GM04503 (cell line): ENCODE measurements around the gene UBE2F.
"Not testable (repeated sequence)": the region's sequence is repeated elsewhere in the genome, so short reads cannot be mapped to it uniquely, and the experiment has no call there.

ENCODE experiments used
- DNase-seq: peaks from one replicate; pipeline ENCODE4 v3.0.0-alpha.2; 2012; ENCODE audit warnings: low read depth

Gene UBE2F

DNA sequence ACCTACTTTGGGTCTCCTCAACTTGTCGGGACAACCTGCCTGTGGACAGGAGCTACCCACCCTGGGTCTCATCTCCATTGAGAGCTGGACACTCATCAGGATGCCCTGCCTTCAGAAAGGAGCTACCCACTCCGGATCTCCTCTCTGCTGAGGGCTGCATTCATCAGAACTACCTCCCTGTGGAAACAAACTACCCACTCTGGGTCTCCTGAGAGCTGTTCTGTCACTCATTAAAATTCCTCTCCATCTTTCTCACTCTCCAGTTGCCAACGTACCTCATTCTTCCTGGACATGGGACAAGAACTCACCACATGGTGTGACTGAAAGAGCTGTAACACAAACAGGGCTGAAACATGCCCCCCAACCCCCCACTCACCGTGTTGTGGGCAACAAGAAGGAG, 22.5 kb upstream of the UBE2F start:
- DNase-seq: no peak

DNA sequence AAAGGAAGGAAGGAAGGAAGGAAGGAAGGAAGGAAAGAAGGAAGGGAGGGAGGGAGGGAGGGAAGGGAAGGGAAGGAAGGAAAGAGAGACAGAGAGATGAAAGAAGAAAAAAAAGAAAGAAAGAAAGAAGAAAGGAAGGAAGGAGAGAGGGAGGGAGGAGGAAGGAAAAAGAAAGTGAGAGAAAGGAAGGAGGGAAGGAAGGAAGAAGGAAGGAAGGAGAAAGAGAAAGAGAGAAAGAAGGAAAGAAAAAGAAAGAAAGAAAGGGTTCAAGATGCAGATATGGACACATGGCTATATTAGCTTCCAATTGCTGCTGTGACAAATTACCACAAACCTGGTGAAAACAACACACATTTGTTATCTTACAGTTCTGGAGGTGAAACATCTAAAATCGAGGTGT, 20.4 kb upstream of the UBE2F start:
- DNase-seq: no peak

DNA sequence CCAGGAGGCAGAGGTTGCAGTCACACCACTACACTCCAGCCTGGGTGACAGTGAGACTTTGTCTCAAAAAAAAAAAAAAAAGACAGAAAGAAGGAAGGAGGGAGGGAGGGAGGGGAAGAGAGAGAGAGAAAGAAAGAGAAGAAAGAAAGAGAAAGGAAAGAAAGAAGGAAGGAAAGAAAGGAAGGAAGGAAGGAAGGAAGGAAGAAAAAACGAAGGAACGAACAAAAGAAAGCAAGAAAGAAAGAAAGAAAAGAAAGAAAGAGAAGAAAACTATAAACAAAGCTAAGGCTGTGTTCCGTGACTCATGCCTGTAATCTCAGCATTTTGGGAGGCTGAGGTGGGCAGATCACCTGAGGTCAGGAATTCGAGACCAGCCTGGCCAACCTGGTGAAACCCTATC, 15.5 kb upstream of the UBE2F start:
- DNase-seq: not testable (repeated sequence)

DNA sequence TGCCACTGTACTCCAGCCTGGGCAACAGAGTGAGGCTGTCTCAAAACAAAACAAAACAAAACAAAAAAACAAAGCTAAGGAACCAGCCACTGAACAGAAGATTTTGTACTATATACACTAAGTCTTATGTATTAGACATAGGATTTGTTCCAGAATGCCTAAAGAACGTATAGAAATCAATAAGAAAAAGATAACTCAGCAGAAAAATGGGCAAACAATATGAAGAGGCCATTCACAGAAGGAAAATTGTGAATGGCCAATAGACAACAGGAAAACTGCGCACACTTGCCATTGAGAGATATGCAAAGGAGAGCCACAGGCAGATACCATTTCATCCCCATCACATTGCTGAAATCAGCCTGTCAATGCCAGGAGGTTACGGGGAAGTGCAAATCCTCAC, 14.9 kb upstream of the UBE2F start:
- no peak for DNase-seq

DNA sequence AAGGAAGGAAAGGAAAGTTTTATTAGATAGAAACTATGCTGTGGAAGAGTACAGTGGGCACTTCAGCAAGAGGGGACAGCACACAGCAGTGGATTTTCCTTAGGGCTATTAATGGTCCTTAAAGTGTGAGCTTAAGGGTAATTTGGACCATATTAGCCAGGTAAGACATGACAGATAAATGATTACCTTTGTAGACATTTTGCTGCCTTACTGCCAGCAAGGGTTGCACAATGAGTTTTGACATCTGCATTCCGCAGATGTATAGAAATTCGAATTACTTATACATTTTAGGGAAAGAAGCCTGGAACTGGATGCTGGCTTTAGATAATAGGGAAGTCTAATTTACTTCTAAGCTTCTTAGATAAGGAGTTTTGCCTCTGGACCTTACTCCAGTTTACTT, 14.0 kb upstream of the UBE2F start:
- no peak for DNase-seq

DNA sequence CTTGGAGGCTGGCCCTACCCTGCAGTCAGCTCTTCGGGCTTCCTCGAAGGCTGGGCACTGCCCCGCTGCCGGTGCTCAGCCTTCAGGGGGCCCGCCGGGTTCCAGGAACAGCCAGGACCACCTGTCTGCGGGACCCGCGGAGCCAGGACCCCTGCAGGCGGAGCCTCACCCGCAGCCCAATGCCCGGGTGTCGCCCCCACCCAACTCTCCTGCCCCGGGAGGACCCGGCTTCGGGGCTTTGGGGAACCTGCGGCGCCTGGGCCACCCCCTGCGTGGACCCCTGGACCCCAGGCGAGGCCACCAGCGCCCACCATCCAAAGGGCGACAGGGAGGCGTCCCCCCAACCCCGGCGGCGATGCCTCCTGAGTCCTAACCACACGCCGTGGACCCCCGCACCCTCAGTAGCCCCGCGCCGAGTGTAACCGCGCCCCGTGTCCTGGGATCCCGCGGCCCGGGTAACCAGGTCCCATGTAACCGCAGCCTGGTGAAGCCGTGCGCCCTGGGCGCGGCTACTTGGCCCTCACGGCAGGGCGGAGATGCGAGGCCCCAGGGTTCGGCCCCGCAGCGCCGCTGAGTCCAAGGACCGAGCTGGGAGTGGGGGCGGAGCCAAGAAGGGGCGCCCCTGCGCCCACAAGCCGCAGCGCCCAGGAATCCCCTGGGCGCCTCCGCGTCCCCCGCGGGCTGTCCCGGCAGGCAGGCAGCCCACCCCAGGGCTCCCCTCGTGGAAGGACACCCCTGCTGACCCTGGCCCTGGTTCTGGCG, 11.0 kb upstream of the UBE2F start:
- no peak for DNase-seq

DNA sequence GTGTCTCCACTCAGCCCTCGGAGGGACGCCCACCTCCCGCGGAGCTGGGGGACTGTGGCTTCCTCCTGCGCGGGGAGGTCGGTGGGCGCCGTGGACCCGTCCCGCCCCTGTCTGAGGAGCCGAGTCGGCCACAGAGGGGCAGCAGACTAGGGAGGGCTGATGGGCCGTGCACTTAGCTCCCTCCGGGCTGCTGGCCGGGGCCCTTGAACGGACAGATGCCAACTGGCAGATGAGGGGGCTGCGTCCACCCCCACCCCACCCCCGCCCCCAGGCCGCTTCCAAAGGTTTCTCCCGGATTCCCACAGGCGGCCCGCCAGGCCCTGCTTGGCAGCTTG, 10.4 kb upstream of the UBE2F start:
- DNase-seq: no peak

DNA sequence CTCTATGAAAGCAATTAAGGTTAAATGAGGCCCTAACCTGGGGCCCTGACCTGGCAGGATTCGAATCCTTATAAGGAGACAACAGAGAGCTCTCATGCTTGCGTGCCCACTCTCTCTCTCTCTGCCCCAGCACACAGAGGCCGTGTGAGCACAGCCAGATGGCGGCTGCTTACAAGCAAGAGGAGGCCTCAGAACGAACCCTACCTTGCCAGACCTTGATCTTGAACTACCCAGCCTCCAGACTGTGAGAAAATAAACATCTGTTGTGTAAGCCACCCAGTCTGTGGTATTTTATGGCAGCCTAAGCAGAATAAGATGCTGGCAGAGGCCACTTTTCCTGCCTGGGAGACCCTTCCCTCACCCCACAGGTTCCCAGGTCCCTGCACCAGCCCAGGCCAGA, 5.2 kb upstream of the UBE2F start:
- DNase-seq: no peak

DNA sequence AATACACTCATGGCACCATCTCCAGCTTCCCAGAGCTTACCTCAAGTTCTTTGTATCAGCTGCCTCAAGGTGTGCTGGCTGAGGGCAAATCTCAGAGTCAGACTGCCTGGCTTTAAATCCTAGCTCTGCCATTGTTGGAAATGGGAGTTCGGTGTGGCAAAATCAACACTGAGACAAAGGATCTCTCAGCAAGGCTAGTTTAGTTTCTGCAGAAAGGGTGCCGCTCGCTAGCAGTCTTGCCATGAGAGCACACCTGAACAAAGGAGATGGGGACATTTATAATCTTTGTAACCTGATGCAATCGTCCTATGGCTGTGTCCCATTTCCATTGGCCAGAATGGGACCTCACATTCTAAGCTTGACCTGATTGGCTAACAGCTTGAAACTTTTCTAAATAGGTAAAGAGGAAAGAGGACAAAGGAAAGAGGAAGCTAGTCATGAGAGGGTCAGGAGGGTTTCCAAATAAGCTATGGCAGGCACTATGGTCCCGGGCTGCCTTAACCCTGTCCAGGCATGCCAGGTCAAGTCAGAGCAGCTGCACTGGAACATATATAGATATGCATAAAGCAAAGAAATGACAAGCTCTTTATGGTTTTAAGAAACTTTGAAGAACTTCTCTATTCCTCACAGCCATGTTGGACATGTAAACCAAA, 4.3 kb upstream of the UBE2F start:
- DNase-seq: no peak

DNA sequence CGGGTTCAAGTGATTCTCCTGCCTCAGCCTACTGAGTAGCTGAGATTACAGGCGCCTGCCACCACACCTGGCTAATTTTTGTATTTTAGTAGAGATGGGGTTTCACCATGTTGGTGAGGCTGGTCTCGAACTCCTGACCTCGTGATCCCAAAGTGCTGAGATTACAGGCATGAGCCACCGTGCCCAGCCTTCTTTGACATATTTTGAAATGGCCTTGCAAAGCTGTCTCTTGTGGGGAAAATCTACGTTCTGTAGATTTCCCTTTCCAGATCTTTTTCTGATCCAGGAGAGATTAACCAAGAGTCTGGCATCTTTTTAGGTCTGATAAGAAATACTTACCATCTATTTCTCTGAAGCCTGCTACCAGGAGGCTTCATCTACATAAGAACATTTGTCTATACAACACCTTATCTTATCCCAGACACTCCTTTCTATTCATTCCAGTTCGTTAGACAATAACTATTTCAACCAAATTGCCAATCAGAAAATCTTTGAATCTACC, 3.3 kb upstream of the UBE2F start:
- not testable (repeated sequence) for DNase-seq

DNA sequence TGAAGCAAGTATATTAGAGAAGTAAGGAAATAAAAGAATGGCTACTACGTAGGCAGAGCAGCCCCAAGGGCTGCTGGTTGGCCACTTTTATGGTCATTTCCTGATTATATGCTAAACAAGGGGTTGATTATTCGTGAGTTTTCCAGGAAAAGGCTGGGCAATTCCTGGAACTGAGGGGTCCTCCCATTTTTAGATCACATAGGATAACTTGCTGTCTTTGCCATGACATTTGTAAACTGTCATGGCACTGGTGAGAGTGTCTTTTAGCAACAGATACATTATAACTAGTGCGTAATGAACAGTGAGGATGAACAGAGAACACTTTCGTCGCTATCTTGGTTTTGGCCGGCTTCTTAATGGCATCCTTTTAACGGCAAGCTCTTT, 2.6 kb upstream of the UBE2F start:
- DNase-seq: no peak

DNA sequence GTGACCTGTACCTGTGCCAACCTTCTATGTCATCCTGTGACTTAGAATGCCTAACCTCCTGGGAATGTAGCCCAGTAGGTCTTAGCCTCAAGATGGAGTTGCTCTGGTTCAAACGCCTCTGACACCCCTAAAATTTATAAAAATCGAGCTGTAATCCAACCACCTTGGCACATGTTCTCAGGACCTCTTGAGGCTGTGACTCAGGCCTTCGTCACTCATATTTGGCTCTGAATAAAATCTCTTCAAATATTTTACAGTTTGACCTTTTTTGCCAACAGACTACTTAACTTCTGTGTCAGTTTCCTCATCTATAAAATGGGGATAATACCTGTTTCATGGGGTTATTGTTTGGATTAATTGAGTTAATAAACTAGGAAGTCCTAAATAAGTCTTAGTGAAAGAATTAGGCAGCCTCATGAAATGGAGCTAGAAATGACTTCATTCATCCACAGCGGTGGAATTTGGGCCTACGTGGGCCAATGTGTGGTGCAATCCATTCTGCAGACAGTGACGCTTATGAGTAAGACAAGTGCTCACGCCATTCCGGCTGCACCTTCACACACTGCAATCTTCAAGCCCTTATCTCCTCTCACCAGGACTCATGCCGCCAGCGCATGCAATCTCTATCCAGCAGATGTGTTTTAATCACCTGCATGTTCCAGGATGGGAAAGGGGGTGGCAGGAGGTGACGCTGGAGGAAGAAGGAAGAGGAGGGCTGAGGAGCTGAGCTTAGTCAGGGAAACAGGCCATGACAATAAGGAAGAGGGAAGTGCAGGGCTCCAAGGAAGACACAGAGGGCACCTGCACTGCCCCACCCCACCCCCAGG, 2.0 kb upstream of the UBE2F start:
- DNase-seq: no peak

DNA sequence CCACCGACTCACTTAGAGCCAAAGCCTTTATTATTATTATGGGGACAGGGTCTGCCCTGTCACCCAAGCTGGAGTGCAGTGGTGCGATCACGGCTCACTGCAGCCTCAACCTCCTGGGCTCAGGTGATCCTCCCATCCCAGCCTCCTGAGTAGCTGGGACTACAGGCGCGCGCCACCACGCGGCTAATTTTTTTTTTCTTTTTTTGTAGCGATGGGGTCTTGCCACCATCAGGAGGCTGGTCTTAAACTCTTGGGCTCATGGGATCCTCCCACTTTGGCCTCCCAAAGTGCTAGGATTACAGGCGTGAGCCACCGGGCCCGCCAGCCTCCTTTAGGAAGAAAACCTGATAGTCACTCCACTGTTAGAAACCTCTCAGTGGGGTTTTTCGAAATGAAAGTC, 970 bp upstream of the UBE2F start:
- not testable (repeated sequence) for DNase-seq

DNA sequence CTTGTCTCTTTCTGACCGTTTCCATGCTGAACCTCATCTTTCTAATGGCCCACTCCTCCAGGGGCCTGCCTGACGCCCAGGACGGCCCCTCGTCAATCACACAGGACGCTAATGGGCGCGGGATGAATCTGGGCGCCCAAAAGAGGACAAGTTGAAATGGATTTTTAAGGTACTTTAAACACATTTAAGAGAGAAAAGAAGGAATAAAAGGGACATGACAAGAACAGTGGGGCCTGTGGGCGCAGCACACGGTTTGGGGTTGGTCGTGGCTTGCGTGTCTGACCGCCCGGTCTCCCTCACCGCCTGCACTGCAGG, 607 bp upstream of the UBE2F start:
- no peak for DNase-seq

DNA sequence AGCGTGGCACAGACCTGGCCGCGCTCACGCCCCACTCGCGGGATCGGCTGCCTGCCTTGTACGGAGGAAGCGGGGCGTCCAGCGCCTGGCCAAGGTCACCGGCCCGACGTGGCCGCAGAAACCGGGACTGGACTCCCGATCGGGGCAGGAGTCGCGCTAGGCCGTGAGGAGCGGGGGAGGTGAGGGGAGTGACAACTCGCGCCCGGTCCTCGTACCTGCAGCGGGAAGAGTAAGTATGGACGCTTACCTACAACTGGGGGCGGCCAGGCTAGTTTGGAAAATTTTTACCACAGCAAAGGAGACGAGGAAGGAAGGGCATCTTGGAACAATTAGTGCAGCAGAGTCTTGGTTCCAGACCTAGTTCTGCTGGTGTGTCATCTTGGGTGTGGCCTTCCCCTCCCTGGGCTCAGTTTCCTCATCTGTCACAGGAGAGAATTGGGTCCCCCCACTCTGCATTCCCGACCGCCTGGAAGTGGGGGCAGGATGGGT, 693 bp downstream of the UBE2F start:
- DNase-seq: no peak

DNA sequence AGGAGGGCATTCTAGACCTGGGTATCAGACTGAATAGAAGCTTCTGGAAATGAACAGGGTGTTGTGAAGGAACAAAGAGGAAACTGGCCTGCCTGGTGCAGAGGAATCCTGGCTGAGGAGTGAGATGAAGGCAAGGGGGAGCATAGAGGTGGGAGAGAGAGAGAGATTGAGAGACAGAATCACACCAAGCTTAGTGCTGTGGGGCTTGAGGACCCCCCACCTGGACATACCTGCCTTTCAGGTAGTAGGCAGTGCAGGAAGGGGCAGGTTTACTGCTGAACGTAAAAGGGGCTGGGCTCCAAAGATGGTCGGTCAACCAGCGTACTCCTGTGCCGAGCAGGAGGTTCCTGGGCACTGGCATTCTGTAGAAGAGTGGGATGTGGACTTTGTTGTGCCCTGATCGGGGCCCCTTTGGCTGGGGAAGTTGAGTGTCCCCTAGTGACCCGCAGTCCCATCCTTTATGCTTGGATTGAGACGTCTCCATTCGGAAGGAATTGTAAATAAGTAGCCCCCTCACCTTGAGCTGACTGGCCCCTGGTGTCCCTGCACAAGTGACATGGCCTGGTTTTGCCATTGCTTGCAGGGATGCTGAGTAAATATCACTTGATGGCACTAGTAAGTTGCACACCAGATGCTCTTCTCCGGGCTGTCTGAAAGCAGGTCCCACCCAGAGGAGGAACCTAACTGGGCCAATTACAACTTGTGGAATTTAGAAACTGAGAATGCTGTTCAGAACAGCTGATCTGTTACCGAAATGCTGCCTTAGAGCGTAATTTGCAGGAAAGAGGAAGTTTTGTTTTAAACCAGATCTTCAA, 1.4 kb downstream of the UBE2F start:
- DNase-seq: peak; percentile 56

DNA sequence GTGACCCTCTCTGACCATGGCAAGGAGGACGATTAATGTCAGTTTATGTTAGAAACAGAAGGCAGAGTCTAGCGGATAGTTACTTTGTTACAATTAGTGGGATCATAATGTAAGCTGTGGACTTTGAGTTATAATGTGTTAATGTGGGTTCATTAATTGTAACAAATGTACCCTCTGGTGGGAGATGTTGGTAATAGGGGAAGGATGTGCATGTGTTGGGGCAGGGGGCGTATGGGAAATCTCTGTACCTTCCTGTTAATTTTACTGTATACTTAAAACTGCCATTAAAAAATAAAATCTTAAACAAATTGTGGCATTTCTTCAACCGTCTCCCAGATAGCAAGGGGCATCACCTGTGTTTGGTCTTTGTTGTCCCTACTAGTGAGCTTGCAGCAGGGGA, 4.8 kb downstream of the UBE2F start:
- no peak for DNase-seq

DNA sequence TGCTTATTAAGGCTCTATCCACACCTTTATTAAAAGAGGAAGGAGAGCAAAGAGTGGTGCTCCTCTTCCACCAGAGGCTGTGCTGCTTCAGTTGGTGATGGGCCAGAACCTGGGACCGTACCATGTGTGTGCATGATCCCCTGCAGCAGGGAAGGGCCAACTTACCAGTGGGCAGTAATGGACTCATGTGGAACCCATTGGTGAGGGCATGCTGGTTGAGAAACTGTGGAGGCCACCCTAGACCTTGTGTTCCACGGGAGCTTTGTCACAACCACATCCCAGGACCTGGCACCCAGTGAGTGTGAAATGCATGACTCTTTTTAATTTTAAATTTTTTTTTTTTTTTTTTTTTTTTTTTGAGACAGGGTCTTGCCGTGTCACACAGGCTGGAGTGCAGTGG, 5.4 kb downstream of the UBE2F start:
- DNase-seq: no peak

DNA sequence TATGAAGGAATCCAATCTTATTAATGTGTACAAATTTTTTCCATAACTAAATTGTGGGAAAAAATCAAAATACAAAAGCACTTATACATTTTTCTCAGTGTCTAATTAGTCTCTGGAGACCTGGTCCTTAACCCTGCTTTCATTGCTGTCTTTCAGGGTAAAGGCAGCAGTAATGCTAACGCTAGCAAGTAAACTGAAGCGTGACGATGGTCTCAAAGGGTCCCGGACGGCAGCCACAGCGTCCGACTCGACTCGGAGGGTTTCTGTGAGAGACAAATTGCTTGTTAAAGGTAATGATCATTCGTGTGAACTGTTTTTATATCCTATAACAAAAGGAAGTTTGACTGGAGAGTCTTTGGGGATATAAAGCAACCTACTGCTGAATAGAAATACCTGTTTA, 6.1 kb downstream of the UBE2F start:
- DNase-seq: no peak

DNA sequence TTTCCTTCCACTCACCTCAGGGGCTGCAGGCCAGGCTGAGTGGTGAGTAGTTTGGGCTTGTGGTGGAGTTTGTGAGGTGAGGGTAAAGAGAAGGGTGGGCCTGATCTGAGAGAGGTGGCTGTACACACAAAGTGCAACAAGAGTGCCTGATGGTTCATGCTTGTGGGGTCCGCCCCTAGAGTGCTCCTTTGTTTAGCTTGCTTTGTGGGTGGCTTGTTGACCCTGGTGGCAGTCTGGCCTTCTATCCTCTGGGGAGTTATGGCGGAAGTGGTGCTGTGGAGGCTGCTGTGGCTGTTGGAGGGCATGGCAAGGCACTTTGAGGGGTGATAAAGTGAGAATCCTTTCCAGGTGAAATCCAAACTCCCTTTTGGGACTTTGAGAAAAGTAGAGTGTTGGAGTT, 10.6 kb downstream of the UBE2F start:
- no peak for DNase-seq

DNA sequence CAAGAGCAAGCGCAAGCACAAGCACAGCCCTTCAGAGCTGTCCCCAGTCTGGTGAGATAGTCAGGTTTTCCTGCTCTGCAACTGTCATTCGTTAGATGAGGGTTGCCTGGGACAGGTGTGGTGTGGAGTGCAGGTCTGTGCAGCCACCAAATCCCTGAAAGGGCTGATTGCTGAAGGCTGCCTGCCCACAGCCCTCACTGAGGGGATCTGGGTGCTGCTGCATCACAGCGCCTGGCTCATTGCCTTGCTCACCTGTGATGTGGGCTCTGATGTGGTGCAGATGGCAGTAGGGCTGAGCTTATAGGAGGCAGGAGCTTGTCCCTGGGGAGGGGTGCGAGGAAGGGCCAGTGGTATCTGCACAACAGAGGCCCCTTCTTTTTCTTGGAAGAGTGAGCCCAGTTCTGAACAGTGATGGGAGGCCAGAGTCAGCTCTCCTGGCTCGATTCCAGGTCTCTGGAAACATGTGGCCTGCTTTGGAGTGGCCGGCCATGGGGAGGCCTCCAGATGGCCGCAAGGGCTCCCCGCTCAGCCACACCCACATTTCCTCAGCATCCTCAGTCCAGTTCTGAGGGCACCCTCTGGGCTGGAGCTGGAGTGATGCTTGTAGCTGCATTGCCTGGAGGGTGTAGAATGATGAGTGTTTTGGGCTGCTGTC, 11.4 kb downstream of the UBE2F start:
- no peak for DNase-seq

DNA sequence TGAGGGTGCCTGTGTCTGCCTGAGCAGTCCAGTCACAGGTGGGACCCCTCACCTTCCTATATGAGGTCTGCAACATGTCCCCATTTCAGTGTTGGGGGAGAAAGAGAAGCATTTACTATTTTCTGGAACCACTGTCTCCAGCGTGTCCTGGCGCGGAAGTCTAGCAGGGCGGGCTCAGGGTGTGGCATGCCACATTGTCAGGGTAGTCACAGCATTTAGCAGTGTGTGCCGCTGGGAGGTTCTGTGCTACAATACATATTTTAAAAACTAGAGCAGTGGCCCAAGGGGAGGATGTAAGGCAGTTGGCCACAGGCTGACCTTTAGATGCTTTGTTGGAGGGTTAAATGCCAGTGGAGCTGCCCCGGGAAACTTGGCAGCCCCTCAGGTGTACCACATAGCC, 12.5 kb downstream of the UBE2F start:
- DNase-seq: no peak
